ENCODE measurements around the gene EIF2S1. TPM values are rescaled to one million over a fixed set of nuclear protein-coding genes. Genes with fewer than 3 reads are reported as not detected.

Gene EIF2S1
- total RNA-seq, 1 donor from 2014 or later = 80.1 TPM

DNA sequence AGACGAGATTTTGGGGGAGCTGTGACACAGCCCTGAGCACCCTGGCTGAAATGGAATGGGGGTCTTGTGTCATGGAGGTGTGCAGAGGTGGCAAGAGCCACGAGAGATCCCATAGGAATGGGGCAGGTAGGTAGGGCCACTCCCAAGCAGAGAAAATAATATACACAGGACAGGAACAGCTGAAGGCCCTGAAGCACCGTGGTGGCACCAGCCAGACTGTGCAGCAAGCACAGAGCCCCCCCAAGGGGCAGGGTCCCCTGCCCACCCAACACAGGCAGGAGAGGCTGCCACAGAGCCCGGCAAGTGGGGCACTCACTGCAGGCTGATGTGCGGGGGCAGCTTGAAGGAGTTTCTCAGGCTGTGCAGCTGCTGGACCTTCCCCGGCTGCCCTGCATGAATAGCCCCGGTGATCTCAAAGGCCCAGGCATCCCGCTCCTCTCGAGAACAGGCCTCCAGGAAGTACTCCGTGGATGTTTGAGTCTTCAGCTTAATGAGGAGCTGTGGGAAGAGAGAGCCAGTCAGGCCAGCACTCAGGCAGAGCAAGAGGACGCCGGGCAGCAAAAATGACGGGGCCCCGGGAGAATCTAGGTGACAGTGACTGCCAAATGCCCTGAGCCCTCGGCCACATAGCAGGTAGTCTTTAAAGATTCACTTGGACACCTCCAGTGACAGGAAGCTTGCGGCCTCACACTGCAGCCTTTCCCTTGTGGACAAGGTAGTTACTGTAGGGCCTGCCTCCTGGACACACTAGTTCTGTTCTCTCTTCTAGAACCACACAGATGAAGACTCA is 35.2 kb downstream of the EIF2S1 start:
- TF ChIP-seq, protein P1, sequence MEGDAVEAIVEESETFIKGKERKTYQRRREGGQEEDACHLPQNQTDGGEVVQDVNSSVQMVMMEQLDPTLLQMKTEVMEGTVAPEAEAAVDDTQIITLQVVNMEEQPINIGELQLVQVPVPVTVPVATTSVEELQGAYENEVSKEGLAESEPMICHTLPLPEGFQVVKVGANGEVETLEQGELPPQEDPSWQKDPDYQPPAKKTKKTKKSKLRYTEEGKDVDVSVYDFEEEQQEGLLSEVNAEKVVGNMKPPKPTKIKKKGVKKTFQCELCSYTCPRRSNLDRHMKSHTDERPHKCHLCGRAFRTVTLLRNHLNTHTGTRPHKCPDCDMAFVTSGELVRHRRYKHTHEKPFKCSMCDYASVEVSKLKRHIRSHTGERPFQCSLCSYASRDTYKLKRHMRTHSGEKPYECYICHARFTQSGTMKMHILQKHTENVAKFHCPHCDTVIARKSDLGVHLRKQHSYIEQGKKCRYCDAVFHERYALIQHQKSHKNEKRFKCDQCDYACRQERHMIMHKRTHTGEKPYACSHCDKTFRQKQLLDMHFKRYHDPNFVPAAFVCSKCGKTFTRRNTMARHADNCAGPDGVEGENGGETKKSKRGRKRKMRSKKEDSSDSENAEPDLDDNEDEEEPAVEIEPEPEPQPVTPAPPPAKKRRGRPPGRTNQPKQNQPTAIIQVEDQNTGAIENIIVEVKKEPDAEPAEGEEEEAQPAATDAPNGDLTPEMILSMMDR (IDR thresholded peaks at IDR 0.05) = no peak
- Histone ChIP-seq H3K4me1 (no peaks in the 10 kb centered on the region), H3K36me3 (no peaks in the 10 kb centered on the region), H3K4me3 (no peak overlapping the region), H3K9me3 (no peaks in the 10 kb centered on the region), H3K27ac (no peak overlapping the region), H3K27me3 (no peaks in the 10 kb centered on the region)
- ATAC-seq = no peak
- intact Hi-C loops (cut with DNase I) = no loop called here
- no peak for DNase-seq

DNA sequence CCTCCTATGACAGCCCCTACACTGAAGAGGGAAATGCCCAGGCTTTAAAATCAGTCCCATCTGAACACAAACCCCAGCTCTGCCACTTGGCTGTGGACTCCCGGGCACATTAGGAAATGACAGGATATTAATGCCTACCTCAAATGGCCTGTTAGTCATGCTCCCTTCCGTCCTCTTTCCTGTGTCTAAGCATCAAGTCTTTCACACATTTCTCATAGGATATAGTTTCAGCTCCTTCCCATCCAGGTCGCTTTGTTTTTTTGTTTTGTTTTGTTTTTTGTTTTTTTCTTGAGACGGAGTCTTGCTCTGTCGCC is 35.7 kb downstream of the EIF2S1 start:
- no peak for ATAC-seq
- intact Hi-C loops (cut with DNase I) = no loop called here
- Histone ChIP-seq H3K4me1 (no peaks in the 10 kb centered on the region), H3K27me3 (no peaks in the 10 kb centered on the region), H3K27ac (no peak overlapping the region), H3K9me3 (no peaks in the 10 kb centered on the region), H3K36me3 (no peaks in the 10 kb centered on the region), H3K4me3 (no peak overlapping the region)
- TF ChIP-seq, protein P1 (IDR thresholded peaks at IDR 0.05) = no peak
- no peak for DNase-seq

- no peaks in the 10 kb centered on the region for H3K27me3 ChIP-seq
- ATAC-seq = no peak
- no peaks in the 10 kb centered on the region for H3K9me3 ChIP-seq
- TF ChIP-seq, protein P1 (IDR thresholded peaks at IDR 0.05) = no peak
- H3K4me3 ChIP-seq = no peak overlapping the region
- H3K36me3 ChIP-seq = no peaks in the 10 kb centered on the region
- intact Hi-C loops (cut with DNase I) = no loop called here
- no peak overlapping the region for H3K27ac ChIP-seq
- no peaks in the 10 kb centered on the region for H3K4me1 ChIP-seq
- DNase-seq = no peak
These were observed 36.3 kb downstream of the EIF2S1 start for GRCh38 chr14:67396381-67396970.

DNA sequence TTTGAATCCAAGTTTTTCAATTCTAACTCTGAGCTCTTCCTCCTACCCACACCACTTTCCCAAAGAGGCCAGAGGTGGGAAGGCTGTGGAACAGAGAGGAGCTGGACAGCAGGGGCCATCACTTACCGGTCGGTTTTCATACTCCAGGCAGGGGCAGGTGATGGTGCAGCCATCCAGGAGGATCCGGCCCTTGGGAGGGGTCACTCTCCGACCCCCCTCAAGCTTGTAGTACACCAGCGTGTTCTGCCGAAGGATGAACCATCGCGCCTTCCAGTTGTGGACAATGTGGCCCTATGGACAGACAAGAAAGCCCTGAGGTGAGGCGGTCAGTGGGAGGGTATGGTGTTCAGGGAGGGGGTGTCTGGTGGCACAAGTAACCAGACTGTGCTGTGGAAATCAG is 37.4 kb downstream of the EIF2S1 start:
- intact Hi-C loops (cut with DNase I) = no loop called here
- Histone ChIP-seq H3K4me1 (no peaks in the 10 kb centered on the region), H3K27ac (no peak overlapping the region), H3K9me3 (no peaks in the 10 kb centered on the region), H3K4me3 (no peak overlapping the region), H3K36me3 (no peaks in the 10 kb centered on the region), H3K27me3 (no peaks in the 10 kb centered on the region)
- TF ChIP-seq, protein P1 (IDR thresholded peaks at IDR 0.05) = no peak
- DNase-seq (no peak), ATAC-seq (no peak)

GRCh38 chr14:67400434-67400833 is 40.3 kb downstream of the EIF2S1 start:
- no peaks in the 10 kb centered on the region for H3K36me3 ChIP-seq
- intact Hi-C loops (cut with DNase I) = no loop called here
- DNase-seq = no peak
- H3K4me1 ChIP-seq = no peaks in the 10 kb centered on the region
- H3K9me3 ChIP-seq = no peaks in the 10 kb centered on the region
- H3K27ac ChIP-seq = no peak overlapping the region
- no peak overlapping the region for H3K4me3 ChIP-seq
- ATAC-seq = no peak
- H3K27me3 ChIP-seq = no peaks in the 10 kb centered on the region
- TF ChIP-seq, protein P1 (IDR thresholded peaks at IDR 0.05) = no peak
